Loucy (cell line): ENCODE results near the gene RASSF4.

Experiments
- H2AFZ ChIP-seq: fragments of 200-600 bp; sonication (generic); 2 replicates; pipeline ENCODE4 v1.6.0; 2016; ENCODE audit warnings: antibody characterized with exemption, mild to moderate bottlenecking, low read length, moderate library complexity
- H3F3A ChIP-seq: fragments of 200-600 bp; 2 replicates; pipeline ENCODE4 v1.6.0; 2016; ENCODE audit warnings: antibody characterized with exemption, low read depth, mild to moderate bottlenecking
- H3K27me3 ChIP-seq: fragments of 200-600 bp; sonication (generic); 2 replicates; pipeline ENCODE4 v1.6.1; 2014; ENCODE audit warnings: low read length, mild to moderate bottlenecking; ENCODE audit not compliant: insufficient read depth, poor library complexity, severe bottlenecking
- H3K36me3 ChIP-seq: fragments of 200-600 bp; sonication (generic); 2 replicates; pipeline ENCODE4 v1.6.1; 2016; ENCODE audit warnings: low read length; ENCODE audit not compliant: insufficient read depth
- H3K4me1 ChIP-seq: fragments of 200-600 bp; sonication (generic); 2 replicates; pipeline ENCODE4 v1.5.1; 2014; ENCODE audit warnings: low read length, mild to moderate bottlenecking; ENCODE audit not compliant: insufficient read depth, poor library complexity, severe bottlenecking
- H3K4me2 ChIP-seq: fragments of 200-600 bp; sonication (generic); 2 replicates; pipeline ENCODE4 v1.6.0; 2014; ENCODE audit warnings: antibody characterized with exemption, low read length, low read depth, mild to moderate bottlenecking; ENCODE audit not compliant: poor library complexity, severe bottlenecking
- H3K4me3 ChIP-seq: fragments of 200-600 bp; sonication (generic); 2 replicates; pipeline ENCODE4 v1.5.1; 2014; ENCODE audit warnings: low read length, mild to moderate bottlenecking, mixed read lengths; ENCODE audit not compliant: poor library complexity, severe bottlenecking
- H3K79me2 ChIP-seq: fragments of 200-600 bp; sonication (generic); 2 replicates; pipeline ENCODE4 v1.6.1; 2014; ENCODE audit warnings: low read length; ENCODE audit not compliant: insufficient read depth
- H3K9ac ChIP-seq: fragments of 200-600 bp; sonication (generic); 2 replicates; pipeline ENCODE4 v1.6.0; 2014; ENCODE audit warnings: mild to moderate bottlenecking, low read depth, low read length, moderate library complexity; ENCODE audit not compliant: poor library complexity, severe bottlenecking
- H3K9me2 ChIP-seq: fragments of 200-600 bp; sonication (generic); replicated peaks from 2 replicates; pipeline ENCODE4 v1.6.1; 2016; ENCODE audit warnings: low read depth, low read length, mixed read lengths
- H3K9me3 ChIP-seq: fragments of 200-600 bp; sonication (generic); 2 replicates; pipeline ENCODE4 v1.6.1; 2014; ENCODE audit warnings: mild to moderate bottlenecking, antibody characterized with exemption, low read length, low read depth; ENCODE audit not compliant: insufficient read depth
- H4K20me1 ChIP-seq: fragments of 200-600 bp; sonication (generic); 2 replicates; pipeline ENCODE4 v1.6.0; 2014; ENCODE audit warnings: antibody characterized with exemption, low read length, mild to moderate bottlenecking; ENCODE audit not compliant: insufficient read depth, poor library complexity, severe bottlenecking
- EZH2phosphoT487 ChIP-seq: fragments of 200-600 bp; IDR thresholded peaks from 2 replicates; pipeline ENCODE4 v1.6.1; 2018; ENCODE audit warnings: antibody characterized with exemption, mild to moderate bottlenecking, moderate library complexity, borderline replicate concordance
- TF ChIP-seq, protein P1 (sequence below): fragments of 200-600 bp; sonication (generic); conservative IDR thresholded peaks from 2 replicates; pipeline ENCODE4 v1.5.1; 2014; ENCODE audit warnings: mild to moderate bottlenecking, antibody characterized with exemption, low read length

Gene RASSF4

DNA sequence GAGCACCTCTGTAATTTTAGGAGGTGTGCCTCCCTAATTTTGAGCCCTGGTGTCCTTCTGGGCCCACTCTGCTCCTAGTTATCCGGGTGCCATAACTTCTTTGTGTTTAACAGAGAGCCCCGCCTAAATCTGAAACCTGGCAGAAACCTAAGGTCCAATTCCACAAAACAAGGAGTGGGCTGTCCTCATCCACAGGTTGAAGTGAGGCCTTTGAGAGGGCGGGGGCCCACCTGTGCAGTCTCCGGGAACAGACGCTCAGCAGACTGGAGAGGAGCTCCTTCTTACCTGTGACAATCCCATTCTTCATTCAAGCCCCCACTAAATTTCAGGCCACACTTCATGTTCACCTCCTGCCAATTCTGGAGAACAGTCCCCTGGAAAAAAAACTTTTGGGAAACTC is 37.6 kb upstream of the RASSF4 start:
- Histone ChIP-seq H3F3A (no peaks in the 10 kb centered on the region), H3K9ac (no peak overlapping the region), H3K9me2 (no peaks in the 10 kb centered on the region), H2AFZ (no peak overlapping the region), H3K79me2 (no peaks in the 10 kb centered on the region), H3K36me3 (no peaks in the 10 kb centered on the region), H3K4me1 (peaks cover 5% of the 10 kb centered on the region), H3K4me3 (no peak overlapping the region), H3K9me3 (peaks cover 7% of the 10 kb centered on the region; the same call in 1 of the 2 replicates), H3K4me2 (no peak overlapping the region), H4K20me1 (no peaks in the 10 kb centered on the region), H3K27me3 (no peaks in the 10 kb centered on the region)
- no peak for TF ChIP-seq EZH2phosphoT487
- TF ChIP-seq, protein P1, sequence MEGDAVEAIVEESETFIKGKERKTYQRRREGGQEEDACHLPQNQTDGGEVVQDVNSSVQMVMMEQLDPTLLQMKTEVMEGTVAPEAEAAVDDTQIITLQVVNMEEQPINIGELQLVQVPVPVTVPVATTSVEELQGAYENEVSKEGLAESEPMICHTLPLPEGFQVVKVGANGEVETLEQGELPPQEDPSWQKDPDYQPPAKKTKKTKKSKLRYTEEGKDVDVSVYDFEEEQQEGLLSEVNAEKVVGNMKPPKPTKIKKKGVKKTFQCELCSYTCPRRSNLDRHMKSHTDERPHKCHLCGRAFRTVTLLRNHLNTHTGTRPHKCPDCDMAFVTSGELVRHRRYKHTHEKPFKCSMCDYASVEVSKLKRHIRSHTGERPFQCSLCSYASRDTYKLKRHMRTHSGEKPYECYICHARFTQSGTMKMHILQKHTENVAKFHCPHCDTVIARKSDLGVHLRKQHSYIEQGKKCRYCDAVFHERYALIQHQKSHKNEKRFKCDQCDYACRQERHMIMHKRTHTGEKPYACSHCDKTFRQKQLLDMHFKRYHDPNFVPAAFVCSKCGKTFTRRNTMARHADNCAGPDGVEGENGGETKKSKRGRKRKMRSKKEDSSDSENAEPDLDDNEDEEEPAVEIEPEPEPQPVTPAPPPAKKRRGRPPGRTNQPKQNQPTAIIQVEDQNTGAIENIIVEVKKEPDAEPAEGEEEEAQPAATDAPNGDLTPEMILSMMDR, result no peak

DNA sequence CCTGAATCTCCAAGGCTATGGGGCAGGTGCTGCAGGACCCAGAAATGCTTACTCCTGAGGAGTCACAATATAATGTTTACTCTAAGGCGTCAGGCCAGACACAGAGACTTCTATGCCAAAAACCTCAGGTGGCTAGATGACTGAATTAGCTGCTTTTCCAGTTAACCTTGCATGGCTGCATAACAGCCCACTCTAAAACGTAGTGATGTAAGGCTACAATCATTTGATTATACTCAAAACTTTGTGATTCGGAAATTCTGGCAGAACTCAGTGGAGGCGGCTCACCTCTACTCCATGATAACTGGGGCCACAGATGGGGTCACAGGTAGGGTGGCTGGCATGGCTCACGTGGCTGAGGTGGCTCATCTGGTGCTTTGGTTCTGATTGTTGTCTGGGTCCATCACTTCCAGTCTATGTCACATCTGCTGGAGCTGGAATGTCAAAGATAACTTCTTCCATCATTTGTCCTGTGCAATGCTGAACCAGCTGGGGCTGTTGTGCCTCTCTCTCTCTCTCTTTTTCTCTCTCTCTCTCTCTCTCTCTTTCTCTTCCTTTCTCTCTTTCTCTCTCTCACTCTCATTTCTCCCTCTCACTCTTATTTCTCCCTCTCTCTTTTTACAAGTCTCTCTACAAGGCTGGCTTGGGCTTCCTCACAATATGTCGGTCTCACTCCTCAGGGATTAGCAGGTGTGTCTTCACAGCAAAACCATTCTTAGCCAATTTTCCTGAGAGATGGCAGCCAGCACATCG is 36.6 kb upstream of the RASSF4 start:
- TF ChIP-seq, protein P1, result no peak
- no peak for TF ChIP-seq EZH2phosphoT487

GRCh38 chr10:44923611-44924010 is 36.0 kb upstream of the RASSF4 start:
- no peak overlapping the region for H3K4me2 ChIP-seq
- peaks cover 5% of the 10 kb centered on the region for H3K4me1 ChIP-seq
- no peaks in the 10 kb centered on the region for H3K27me3 ChIP-seq
- no peak overlapping the region for H2AFZ ChIP-seq
- H3K4me3 ChIP-seq, result no peak overlapping the region
- no peaks in the 10 kb centered on the region for H3K79me2 ChIP-seq
- TF ChIP-seq, protein P1, result no peak
- TF ChIP-seq EZH2phosphoT487, result no peak
- H3K9me3 ChIP-seq, result no peaks in the 10 kb centered on the region
- H3K36me3 ChIP-seq, result no peaks in the 10 kb centered on the region
- H3K9me2 ChIP-seq, result no peaks in the 10 kb centered on the region
- H4K20me1 ChIP-seq, result no peaks in the 10 kb centered on the region
- H3F3A ChIP-seq, result no peaks in the 10 kb centered on the region
- no peak overlapping the region for H3K9ac ChIP-seq

More for the DNA sequence above, 36.6 kb upstream of the RASSF4 start:
- no peaks in the 10 kb centered on the region for H3K79me2 ChIP-seq
- H2AFZ ChIP-seq, result no peak overlapping the region
- peaks cover 5% of the 10 kb centered on the region for H3K4me1 ChIP-seq
- no peaks in the 10 kb centered on the region for H4K20me1 ChIP-seq
- no peak overlapping the region for H3K4me3 ChIP-seq
- H3F3A ChIP-seq, result no peaks in the 10 kb centered on the region
- no peaks in the 10 kb centered on the region for H3K9me2 ChIP-seq
- peaks cover 4% of the 10 kb centered on the region; the same call in 1 of the 2 replicates for H3K9me3 ChIP-seq
- no peak overlapping the region for H3K9ac ChIP-seq
- no peaks in the 10 kb centered on the region for H3K36me3 ChIP-seq
- no peak overlapping the region for H3K4me2 ChIP-seq
- no peaks in the 10 kb centered on the region for H3K27me3 ChIP-seq
